ENCODE data around the gene RGS21.

Gene RGS21

DNA sequence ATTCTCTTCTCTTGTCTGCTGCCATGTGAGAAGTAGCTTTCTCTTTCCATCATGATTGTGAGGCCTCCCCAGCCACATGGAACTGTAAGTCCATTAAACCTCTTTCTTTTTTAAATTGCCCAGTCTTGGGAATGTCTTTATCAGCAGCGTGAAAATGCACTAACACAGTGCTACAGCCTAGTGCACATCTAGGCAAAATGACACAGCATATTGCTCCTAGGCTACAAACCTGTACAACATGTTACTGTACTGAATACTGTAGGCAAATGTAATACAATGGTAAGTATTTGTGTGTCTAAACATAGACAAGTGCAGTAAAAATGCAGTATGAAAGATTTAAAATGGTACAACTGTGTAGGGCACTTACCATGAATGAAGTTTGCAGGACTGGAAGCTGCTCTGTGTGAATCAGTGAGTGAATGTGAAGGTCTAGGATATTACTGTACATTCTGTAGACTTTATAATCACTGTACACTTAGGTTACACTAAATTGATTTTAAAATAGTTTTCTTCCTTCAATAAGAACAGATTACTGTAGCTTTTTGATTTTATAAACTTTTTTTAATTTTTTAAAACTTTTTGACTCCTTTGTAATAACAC is 69.4 kb downstream of the RGS21 start:
- Histone ChIP-seq H3K9me3 (replicated peaks; ENCODE audit: insufficient read depth, low read length) (no peaks in the 10 kb centered on the region), H3K9me2 (replicated peaks; ENCODE audit: insufficient read depth, low read length) (no peaks in the 10 kb centered on the region), H3K9ac (ENCODE audit: low read length) (no peak overlapping the region), H2AFZ (ENCODE audit: low read length) (no peak overlapping the region), H3K4me2 (ENCODE audit: low read depth, low read length) (no peak overlapping the region), H4K20me1 (ENCODE audit: insufficient read depth, low read length) (no peaks in the 10 kb centered on the region), H3K36me3 (replicated peaks; ENCODE audit: insufficient read depth, low read length) (no peaks in the 10 kb centered on the region), H3K4me1 (ENCODE audit: low read length) (no peaks in the 10 kb centered on the region), H3K27me3 (replicated peaks; ENCODE audit: insufficient read depth, low read length) (no peaks in the 10 kb centered on the region), H3K4me3 (ENCODE audit: low read length) (no peak overlapping the region), H3F3A (ENCODE audit: insufficient read depth, low read length) (no peaks in the 10 kb centered on the region), H3K79me2 (ENCODE audit: low read length) (no peaks in the 10 kb centered on the region), H3K27ac (ENCODE audit: low read length) (no peak overlapping the region)
- DNase-seq, result no peak
- TF ChIP-seq, protein P1, sequence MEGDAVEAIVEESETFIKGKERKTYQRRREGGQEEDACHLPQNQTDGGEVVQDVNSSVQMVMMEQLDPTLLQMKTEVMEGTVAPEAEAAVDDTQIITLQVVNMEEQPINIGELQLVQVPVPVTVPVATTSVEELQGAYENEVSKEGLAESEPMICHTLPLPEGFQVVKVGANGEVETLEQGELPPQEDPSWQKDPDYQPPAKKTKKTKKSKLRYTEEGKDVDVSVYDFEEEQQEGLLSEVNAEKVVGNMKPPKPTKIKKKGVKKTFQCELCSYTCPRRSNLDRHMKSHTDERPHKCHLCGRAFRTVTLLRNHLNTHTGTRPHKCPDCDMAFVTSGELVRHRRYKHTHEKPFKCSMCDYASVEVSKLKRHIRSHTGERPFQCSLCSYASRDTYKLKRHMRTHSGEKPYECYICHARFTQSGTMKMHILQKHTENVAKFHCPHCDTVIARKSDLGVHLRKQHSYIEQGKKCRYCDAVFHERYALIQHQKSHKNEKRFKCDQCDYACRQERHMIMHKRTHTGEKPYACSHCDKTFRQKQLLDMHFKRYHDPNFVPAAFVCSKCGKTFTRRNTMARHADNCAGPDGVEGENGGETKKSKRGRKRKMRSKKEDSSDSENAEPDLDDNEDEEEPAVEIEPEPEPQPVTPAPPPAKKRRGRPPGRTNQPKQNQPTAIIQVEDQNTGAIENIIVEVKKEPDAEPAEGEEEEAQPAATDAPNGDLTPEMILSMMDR (IDR thresholded peaks at IDR 0.05; ENCODE audit: low read length), result no peak
- TF ChIP-seq EZH2phosphoT487 (IDR thresholded peaks at IDR 0.05; ENCODE audit: low read length), result no peak
- TF ChIP-seq EZH2 (optimal IDR thresholded peaks at IDR 0.05; ENCODE audit: low read depth, low read length), result no peak

DNA sequence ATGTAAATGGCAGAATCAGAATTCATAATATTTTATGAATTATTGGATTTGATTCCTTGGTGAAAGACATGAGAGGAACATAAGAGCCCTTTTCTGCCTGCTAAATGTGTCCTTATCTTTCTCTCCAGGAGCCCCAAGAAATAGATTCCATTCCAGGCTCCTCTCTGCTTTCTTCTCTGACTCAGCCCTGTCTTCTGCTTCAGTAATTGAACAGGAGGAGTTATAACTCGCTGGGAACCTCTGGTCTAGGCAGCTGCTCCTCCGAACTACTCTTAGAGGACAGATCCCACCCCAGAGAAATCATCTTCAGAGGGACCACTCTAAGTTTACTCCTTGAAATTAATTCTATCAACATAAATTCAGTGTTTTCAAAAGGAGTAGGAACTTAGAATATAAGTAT is 78.4 kb downstream of the RGS21 start:
- no peak overlapping the region for H3K9ac ChIP-seq (ENCODE audit: low read length)
- H3K9me3 ChIP-seq (replicated peaks; ENCODE audit: insufficient read depth, low read length), result no peaks in the 10 kb centered on the region
- H3K36me3 ChIP-seq (replicated peaks; ENCODE audit: insufficient read depth, low read length), result no peaks in the 10 kb centered on the region
- TF ChIP-seq, protein P1 (IDR thresholded peaks at IDR 0.05; ENCODE audit: low read length), result no peak
- TF ChIP-seq EZH2 (optimal IDR thresholded peaks at IDR 0.05; ENCODE audit: low read depth, low read length), result no peak
- no peak for TF ChIP-seq EZH2phosphoT487 (IDR thresholded peaks at IDR 0.05; ENCODE audit: low read length)
- H3K79me2 ChIP-seq (ENCODE audit: low read length), result no peaks in the 10 kb centered on the region
- no peak for DNase-seq
- no peak overlapping the region for H3K4me3 ChIP-seq (ENCODE audit: low read length)
- no peaks in the 10 kb centered on the region for H3F3A ChIP-seq (ENCODE audit: insufficient read depth, low read length)
- H3K4me1 ChIP-seq (ENCODE audit: low read length), result no peaks in the 10 kb centered on the region
- no peaks in the 10 kb centered on the region for H3K27me3 ChIP-seq (replicated peaks; ENCODE audit: insufficient read depth, low read length)
- no peaks in the 10 kb centered on the region for H4K20me1 ChIP-seq (ENCODE audit: insufficient read depth, low read length)
- H3K27ac ChIP-seq (ENCODE audit: low read length), result no peak overlapping the region
- no peak overlapping the region for H2AFZ ChIP-seq (ENCODE audit: low read length)
- H3K4me2 ChIP-seq (ENCODE audit: low read depth, low read length), result no peak overlapping the region
- no peaks in the 10 kb centered on the region for H3K9me2 ChIP-seq (replicated peaks; ENCODE audit: insufficient read depth, low read length)

DNA sequence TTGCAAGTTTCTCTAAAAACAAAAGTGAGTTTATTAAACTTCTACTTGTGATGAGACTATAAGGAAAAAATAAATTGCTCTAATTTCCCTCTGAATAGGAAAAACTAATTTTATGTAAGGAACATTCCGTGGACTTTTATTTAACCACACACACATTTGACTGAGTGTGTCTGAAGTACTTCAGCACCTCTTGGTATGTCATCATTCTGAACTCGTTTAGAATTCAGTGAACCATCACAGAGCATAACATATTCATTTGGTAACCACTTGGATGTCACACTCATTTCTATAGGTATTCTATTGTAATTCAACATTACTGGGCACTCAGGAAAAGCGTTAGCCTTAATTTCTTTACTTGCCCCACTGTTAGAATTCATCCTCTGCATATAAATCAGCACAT is 79.1 kb downstream of the RGS21 start:
- Histone ChIP-seq H3K79me2 (ENCODE audit: low read length) (no peaks in the 10 kb centered on the region), H3K4me2 (ENCODE audit: low read depth, low read length) (no peak overlapping the region), H3K36me3 (replicated peaks; ENCODE audit: insufficient read depth, low read length) (no peaks in the 10 kb centered on the region), H3K4me1 (ENCODE audit: low read length) (no peaks in the 10 kb centered on the region), H3K4me3 (ENCODE audit: low read length) (no peak overlapping the region), H3K9ac (ENCODE audit: low read length) (no peak overlapping the region), H3K9me2 (replicated peaks; ENCODE audit: insufficient read depth, low read length) (no peaks in the 10 kb centered on the region), H4K20me1 (ENCODE audit: insufficient read depth, low read length) (no peaks in the 10 kb centered on the region), H2AFZ (ENCODE audit: low read length) (no peak overlapping the region), H3F3A (ENCODE audit: insufficient read depth, low read length) (no peaks in the 10 kb centered on the region), H3K9me3 (replicated peaks; ENCODE audit: insufficient read depth, low read length) (no peaks in the 10 kb centered on the region), H3K27ac (ENCODE audit: low read length) (no peak overlapping the region), H3K27me3 (replicated peaks; ENCODE audit: insufficient read depth, low read length) (no peaks in the 10 kb centered on the region)
- TF ChIP-seq EZH2 (optimal IDR thresholded peaks at IDR 0.05; ENCODE audit: low read depth, low read length) (no peak), EZH2phosphoT487 (IDR thresholded peaks at IDR 0.05; ENCODE audit: low read length) (no peak)
- TF ChIP-seq, protein P1 (IDR thresholded peaks at IDR 0.05; ENCODE audit: low read length), result no peak
- DNase-seq, result no peak
